Measurements from ENCODE around the gene POLR2J.
"Not testable (repeated sequence)": the region's sequence is repeated elsewhere in the genome, so short reads cannot be mapped to it uniquely, and the experiment has no call there.

Gene POLR2J

GRCh38 chr7:102467581-102468477 is 10.9 kb downstream of the POLR2J start:
- no peak for DNase-seq (ENCODE audit: extremely low read depth in 1 of 2, low read depth in 1 of 2)

GRCh38 chr7:102466097-102466496 is 12.6 kb downstream of the POLR2J start:
- no peak for DNase-seq (ENCODE audit: extremely low read depth in 1 of 2, low read depth in 1 of 2)

DNA sequence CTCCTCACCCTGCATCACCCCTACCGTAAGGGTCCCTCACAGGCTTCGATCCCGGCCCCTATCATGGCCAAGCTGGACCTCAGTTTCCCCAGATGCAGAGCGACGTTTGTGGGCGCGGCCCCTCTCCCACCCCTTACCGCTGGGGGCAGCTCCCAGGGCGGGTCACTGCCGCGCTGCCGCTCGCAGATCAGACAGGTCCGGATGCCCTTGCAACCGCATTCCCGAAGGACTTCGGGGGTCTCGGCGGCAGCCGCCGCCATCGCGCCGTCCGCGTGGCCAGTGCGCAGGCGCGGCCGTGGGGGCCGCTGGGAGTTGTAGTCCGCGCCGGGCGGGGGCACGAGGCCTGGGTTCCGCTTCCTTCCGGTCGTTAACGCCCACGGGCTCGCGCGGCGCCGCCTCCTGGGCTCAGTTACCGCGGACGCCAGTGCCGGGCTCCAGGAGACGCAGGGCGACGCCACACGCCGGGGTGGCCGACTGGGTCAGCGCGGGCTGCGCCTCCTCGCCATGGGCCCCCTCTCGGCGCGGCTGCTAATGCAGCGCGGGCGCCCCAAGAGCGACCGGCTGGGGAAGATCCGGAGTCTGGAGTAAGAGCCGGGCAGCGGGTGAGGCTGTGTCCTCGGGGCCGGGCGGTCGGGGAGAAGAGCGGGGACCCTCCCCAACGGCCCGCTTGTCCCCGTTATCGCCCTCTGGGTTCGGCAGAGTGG is 14.0 kb downstream of the POLR2J start, which contains the start of the genes ALKBH4 and LRWD1:
Gene ALKBH4, minus strand, starts transcription at position 287 of the 704 bp plus-strand sequence. Its CDS starts 27 bp downstream, at position 260.
Gene LRWD1, plus strand, starts transcription at position 408 of the 704 bp plus-strand sequence. Its CDS starts 97 bp downstream, at position 505.
- DNase-seq (ENCODE audit: extremely low read depth in 1 of 2, low read depth in 1 of 2) = peak; percentile 93 to 96

DNA sequence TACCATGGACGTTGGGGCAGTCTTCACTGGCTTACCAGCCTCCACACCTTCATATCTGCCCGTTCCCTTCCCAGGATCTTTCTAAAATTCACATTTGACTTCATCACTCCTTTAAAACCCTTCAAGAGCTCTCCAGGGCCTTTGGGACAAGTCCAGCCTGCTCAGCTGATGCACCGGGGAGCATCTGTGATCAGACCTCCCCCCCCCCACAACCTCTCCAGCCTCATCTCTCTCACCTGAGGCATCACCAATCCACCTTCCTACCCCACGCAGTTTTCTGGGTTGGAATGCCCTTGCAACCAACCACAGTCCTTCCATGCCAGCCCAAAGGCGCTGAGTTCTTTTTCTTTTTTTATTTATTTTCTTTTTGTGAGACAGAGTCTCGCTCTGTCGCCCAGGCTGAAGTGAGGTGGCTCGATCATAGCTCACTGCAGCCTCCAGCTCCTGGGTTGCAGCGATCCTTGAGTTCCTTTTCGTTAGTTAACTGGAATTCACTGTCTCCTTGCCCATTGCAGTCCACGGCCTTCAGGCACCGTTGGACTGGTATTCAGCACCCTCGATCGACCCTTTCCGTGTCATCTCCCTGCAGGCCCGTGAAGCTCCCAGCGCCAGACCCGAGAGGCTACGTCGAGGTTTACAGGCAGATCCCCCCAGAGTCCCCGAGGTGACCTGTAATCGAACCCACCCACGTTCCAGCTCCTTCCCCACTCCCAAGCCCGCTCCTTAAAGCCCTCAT is 14.7 kb downstream of the POLR2J start:
- no peak for DNase-seq (ENCODE audit: extremely low read depth in 1 of 2, low read depth in 1 of 2)

DNA sequence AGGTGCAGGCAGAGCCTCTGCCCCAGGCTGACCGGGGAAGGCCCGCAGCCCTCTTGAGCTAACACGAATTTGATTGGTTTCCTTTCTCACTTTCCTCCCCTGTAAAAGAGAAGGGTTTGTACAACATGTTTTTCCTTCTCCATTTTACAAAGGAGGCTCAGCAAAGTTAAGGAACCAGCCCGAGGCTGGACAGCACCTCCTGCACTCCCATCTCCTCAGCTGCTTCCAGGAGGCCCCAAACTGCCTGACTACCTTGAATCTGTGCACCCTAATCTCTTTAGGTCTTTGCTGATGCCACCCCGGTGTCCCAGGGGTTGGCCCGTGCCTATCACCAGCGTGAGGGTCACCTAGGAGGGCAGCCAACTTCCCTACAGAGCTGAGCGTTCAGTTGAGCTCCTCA is 18.3 kb downstream of the POLR2J start:
- DNase-seq (ENCODE audit: extremely low read depth in 1 of 2, low read depth in 1 of 2) = no peak

- no peak for DNase-seq (ENCODE audit: extremely low read depth in 1 of 2, low read depth in 1 of 2)
These were observed 19.4 kb downstream of the POLR2J start for GRCh38 chr7:102459221-102459844.

DNA sequence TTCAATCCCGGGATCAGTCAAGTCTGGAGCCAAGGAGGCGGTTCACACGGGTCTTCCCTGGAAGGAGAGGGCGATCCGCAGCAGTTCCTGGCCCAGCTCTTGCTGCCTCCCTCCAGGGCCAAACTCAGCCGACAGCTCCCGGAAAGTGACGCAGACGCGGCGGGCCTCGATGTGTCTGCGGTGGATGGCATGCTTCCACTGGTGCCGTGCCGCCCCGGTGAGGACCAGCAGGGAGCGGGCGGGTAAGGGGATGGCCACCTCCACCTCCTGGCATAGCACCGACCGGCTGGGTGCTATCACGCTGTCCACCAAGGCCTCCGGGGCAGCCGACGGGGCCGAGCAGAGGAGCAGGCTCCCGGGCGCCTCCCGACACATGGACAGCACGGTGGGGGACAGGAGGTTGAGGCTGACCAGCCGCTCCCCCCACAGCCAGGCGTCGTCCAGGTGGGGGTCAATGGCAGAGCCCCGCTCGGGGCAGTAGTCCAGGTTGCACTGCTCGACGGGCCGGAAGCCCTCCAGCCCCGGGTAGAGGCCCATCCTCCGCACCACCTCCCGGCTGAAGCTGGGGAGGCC is 21.3 kb downstream of the POLR2J start:
- DNase-seq (ENCODE audit: extremely low read depth in 1 of 2, low read depth in 1 of 2) = no peak

- no peak for DNase-seq (ENCODE audit: extremely low read depth in 1 of 2, low read depth in 1 of 2)
These were observed 22.4 kb downstream of the POLR2J start for GRCh38 chr7:102456327-102456726.

DNA sequence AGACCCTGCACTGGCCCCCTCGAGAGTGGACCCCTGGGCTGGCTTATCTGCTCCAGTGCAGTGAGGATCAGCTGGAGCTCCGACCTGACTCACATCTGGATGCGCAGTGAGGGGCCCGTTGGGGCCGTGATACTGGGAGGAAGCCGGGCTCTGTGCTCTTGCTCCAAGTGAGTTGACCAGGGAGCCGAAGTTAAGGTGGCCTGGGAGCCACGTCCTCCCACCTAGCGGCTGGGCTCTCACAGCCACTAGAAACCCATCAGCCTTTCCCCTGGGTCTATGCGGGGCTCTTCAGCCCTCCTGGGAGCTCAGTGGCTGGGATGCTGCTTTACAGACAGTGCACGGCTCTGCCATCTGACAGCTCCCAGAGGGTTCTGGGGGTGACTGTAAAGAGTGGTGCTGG is 23.1 kb downstream of the POLR2J start:
- DNase-seq (ENCODE audit: extremely low read depth in 1 of 2, low read depth in 1 of 2) = no peak

DNA sequence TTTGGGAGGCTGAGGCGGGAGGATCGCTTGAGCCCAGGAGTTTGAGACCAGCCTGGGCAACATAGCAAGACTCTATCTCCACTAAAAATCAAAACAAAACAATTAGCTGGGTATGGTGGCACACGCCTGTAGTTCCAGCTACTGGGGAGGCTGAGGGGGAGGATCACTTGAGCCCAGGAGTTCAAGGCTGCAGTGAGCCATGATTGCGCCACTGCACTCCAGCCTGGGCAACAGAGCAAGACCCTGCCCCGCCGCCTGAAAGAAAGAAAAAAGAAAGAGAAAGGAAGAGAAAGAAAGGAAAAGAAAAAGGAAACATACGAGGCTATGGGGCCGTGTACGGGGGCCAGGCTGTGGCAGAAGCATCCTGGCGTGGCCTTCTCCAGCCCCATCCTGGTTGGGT is 23.8 kb downstream of the POLR2J start:
- not testable (repeated sequence) for DNase-seq (ENCODE audit: extremely low read depth in 1 of 2, low read depth in 1 of 2)

DNA sequence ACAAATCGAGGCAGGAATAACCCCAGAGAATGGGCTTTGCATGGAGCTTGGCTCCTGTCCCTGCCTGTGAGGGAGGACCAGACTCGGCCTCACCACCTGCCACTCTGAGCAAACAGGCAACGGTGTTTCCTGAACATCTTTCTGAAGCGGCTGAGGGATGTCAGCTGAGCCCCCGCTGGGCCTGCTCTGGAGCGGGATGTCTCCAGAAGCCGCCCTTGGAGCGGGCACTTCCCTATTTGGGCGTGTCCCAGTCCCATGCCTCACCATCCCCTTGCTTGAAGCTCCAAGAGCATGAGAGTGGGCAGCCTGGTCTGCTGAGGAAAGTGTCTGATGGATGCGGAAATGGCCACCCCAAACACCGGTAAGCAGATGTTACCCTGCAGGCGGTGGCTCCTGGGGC is 24.3 kb downstream of the POLR2J start:
- no peak for DNase-seq (ENCODE audit: extremely low read depth in 1 of 2, low read depth in 1 of 2)

DNA sequence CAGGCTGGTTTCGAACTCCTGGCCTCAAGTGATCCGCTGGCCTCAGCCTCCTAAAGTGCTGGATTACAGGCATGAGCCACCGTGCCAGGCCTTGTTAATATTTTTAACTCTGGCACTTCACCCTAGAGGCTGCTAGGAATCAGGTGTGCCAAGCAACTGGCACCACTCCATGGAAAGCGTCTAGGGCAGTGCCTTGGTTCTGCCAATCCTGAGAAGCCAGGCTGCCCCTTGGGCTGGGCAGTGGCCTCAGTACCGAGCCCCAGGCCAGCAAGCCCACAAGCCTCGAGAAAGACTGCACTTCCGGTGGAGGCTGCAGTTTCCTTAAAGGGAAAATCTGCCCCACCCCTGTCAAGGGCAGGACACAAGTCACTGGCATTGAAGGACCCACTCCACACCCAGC is 25.4 kb downstream of the POLR2J start:
- no peak for DNase-seq (ENCODE audit: extremely low read depth in 1 of 2, low read depth in 1 of 2)

DNA sequence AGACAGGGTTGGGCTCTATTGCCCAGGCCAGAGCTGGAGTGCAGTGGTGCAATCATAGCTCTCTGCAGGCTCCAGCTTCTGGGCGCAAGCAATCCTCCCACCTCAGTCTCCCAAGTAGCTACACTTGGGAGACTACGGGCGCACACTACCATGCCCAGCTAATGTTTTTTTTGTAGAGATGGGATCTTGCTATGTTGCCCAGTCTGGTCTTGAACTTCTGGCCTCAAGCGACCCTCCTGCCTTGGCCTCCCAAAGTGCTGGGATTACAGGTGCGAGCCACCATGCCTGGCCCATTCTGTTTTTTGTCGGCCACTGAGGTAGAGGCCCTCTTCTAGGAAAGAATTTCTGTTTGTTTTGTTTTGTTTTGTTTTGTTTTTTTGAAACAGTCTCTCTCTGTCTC is 26.3 kb downstream of the POLR2J start:
- no peak for DNase-seq (ENCODE audit: extremely low read depth in 1 of 2, low read depth in 1 of 2)

DNA sequence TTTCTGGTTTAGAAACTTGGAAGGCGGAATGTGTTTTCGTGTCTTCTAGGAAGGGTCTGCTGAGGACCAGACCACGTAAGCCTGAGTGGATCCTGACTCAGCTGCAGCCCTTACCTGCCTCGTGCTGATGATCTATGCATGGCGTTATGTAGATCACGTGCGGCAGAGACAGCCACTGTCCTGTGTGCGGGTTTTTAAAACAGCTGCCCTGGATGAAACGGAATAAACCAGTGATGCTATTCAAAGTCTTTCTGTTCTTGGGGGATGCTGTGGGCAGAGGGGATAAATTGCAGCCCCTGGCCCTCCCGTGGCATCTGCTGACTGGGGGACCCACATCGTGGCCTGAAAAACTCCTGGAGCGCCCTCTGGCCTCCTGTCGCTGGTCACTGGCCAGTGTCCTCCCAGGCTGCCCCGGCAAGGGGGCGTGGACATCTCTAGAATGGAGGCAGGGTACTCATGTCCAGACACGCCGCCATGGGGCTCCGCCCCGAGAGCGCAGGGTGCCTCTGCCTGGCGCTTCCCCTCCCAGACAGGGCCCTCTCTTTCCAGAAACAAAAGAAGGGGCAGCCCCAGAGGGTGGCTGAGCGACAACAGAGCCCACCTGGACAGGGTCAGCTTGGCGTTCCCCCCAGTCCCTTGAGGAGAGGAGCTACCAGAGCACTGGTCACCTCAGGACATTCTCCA is 27.2 kb downstream of the POLR2J start:
- DNase-seq (ENCODE audit: extremely low read depth in 1 of 2, low read depth in 1 of 2) = no peak

- DNase-seq (ENCODE audit: extremely low read depth in 1 of 2, low read depth in 1 of 2) = no peak
These were observed 28.5 kb downstream of the POLR2J start for GRCh38 chr7:102450242-102450641.

GRCh38 chr7:102449136-102449535 is 29.6 kb downstream of the POLR2J start:
- no peak for DNase-seq (ENCODE audit: extremely low read depth in 1 of 2, low read depth in 1 of 2)

DNA sequence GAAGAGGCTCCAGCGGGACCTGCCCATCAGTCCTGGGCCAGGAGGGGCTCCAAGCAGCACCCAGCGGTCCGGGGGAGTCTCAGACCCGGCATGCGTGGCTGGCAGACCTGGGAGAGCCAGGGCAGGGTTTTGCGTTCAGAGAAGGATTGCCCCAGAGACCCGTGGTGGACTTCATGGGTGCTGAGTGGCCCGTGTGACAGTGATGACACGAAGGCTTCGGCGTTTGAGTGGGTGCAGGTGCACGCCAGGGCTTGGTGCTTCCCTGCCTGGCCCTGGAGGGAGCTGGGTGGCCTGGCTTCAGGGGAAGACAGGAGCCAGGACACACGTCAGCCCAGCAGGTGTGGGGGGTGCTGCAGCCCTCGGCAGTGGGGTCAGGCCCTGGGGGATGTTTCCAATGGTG is 31.4 kb downstream of the POLR2J start:
- no peak for DNase-seq (ENCODE audit: extremely low read depth in 1 of 2, low read depth in 1 of 2)

- no peak for DNase-seq (ENCODE audit: extremely low read depth in 1 of 2, low read depth in 1 of 2)
These were observed 32.1 kb downstream of the POLR2J start for GRCh38 chr7:102446387-102447156.

- no peak for DNase-seq (ENCODE audit: extremely low read depth in 1 of 2, low read depth in 1 of 2)
These were observed 33.0 kb downstream of the POLR2J start for GRCh38 chr7:102445674-102446071.

Data from stimulated activated CD8-positive, alpha-beta memory T cell treated with anti-CD3 and anti-CD28 coated beads, Interleukin-7, amount 100 ng/mL, for 48 hours (primary cell).